ENCODE data around the gene NSUN7. TPM values are rescaled to one million over a fixed set of nuclear protein-coding genes. Genes with fewer than 3 reads are reported as not detected.
A peak's percentile ranks its signal among the peaks of the same experiment; 100 is the strongest.

Gene NSUN7
- total RNA-seq, 1 donor from 2014 or later = 2.0 TPM

GRCh38 chr4:40820101-40820500 is 70.3 kb downstream of the NSUN7 start:
- no peak for ATAC-seq

DNA sequence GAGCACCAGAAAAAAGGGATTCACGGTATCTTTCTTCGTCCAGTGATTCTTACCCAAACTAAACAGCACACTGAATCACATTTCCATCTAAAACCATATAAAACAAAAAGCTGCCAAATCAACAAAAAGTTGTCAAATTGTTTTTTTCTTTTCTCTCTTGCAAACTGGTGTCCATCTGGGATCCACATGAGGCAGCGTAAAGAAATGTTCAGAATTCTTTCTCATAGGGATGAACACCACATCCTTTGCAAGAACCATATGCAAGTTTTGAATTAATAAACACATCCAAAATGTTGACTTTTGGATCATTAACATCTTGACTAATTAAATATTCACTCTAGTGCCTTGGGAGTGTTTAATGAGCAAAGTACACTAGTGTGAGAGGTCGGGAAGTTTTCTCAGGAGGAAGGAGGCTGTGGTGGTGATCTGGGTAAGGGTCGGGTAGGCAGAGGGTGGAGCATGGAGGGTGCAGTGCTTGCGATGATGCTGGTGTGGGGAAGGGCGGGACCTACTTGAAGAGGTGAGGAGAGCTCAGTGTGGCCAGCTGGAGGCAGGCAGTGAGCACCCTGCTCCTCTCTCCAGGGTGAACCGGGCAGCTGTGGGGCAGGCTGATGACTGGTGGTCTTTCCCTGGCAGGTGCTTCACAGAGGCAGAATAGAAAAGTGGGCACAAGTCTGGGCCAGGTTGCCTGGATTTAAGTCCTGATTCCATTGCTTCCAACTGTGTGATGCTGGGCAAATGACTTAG is 72.8 kb downstream of the NSUN7 start:
- peak; percentile 11 for ATAC-seq

DNA sequence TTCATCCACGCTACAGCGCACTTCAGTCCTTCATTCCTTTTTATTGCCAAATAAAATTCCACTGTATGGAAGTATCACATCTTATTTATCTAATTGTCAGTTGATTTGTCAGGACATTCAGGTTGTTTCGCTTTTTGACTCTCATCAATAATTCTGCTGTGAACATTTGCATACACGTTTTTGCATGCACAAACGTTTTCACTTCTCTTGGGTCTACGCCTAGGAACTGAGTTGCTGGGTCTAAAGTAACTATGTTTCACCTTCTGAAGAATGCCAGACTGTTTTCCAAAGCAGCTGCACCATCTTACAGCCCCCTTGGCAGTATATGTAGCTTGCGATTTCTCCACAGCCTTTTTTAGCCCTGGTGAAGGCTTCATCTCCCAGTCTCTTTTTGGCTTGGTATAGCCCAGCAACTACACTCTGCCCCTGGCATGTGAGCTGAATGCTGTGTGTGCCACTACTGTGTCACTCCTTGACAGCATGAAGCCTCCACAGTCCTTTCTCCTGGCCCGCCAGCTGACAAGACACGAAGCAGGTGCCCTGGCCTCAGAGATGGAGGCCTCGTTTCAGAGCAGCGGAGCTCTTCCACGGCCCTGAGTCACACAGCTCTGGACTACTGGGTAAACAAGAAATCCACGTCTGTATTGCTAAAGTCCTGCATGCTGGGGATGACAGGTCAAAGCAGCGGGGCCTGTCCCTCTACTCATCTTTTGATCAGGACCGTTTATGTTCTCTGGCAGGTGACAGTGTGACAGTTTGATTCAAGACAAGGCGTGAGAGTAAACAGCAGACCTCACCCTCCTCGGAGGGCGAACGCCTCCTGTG is 75.5 kb downstream of the NSUN7 start:
- no peak for ATAC-seq

DNA sequence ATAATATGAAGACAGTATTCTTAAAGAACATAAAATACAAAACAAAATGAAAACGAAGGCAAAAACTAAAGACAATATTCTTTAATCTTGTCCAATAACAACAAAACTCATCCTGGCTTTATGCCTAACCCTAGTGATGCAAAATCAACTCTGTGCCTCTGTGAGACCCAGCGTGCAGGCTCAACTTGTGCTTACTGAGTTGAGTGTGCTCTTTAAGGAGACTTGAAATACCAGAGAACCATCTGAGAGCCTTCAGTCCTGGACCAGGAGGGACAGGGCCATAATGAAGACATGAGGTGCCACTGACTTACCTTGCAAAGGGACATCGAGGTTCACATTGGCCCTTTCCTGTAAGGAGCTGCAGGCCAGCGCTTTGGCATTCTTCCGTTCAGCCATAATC is 77.1 kb downstream of the NSUN7 start:
- no peak for ATAC-seq

GRCh38 chr4:40827758-40828157 is 78.0 kb downstream of the NSUN7 start:
- ATAC-seq = no peak

DNA sequence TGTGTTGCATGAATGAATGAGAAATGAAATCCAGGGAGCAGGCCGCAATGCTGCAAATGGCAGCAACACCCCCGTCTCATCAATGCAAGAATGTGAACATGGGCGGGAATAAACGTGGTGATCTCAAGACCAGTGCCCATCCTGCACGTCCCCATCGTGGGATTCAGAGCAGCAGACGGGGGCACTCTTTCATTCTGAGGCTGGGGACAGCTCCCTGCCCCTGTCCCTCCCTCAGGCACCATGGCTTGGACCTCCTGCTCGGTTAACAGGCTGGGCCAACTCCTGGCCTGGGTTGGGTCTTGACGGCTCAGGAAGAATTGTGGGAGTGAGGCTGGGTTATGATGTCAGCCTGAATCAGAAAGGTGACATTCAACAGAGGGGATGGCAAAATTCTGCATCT is 78.9 kb downstream of the NSUN7 start:
- ATAC-seq = no peak

DNA sequence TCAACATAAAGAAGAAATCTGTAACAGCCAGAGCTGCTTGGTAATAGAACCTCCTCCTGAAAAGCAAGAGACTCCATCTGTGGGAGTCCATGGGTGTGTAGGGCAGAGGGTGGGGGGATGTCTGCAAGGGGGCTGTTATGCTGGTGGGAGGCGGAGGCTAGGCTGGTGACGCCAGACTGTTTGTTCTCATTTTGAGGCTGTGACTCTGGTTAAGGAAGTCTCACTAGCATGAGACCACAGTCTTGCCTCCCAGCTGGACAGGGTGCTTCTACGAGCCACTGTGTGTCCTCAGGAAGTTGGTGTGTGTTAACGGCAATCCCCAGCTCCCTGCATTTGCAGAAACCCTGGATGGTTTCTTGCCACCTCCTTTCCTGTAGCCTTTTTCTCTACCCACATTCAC is 79.8 kb downstream of the NSUN7 start:
- no peak for ATAC-seq

DNA sequence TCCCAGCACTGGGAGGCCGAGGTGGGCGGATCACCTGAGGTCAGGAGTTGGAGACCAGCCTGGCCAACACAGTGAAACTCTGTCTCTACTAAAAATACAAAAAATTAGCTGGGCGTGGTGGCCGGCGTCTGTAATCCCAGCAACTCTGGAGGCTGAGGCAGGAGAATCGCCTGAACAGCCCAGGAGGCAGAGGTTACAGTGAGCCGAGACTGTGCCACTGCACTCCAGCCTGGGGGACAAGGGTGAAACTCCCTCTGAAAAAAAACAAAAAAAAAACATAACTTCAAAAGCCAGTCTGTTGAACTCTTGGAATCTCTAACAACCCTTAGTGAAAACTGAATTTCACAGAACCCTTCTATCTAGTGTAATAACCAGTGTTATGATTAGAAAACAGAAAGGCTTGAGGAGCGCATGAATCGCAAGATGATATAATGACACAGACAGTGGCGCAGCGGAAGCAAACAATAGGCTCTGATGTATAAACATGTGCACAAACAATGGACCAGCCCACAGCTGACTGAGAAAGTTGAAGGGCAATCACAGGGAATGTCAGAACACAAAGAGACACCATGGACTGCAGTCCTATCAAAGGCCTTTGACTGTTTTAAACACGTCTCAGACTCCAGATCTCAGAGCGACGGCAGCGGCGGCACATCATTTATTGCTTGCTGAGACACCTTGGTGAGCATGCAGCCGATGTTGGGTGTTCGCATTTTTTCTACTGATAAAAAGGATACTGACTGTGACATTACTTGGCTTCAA is 81.6 kb downstream of the NSUN7 start:
- ATAC-seq = no peak

- no peak for ATAC-seq
These were observed 82.4 kb downstream of the NSUN7 start for GRCh38 chr4:40832175-40832574.

DNA sequence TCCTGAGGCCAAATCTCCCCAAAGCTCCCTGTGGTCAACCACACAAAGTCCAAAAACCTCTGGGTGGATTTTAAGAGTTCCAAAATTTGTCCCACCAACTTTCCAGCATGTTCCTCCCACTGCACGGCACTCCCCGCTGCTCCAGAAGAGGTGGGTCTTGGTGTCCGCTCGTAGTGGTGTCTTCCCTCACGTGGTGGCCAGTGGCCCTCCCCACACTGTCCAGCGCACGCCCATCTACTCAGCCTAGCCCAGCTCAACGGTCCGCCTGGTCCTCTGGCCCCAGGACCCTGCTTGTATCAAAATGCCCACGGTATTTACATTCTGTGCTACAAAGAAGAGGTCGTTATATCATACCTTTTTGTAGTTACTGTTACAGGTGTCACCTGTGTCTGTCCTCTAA is 83.5 kb downstream of the NSUN7 start:
- ATAC-seq = no peak

- no peak for ATAC-seq
These were observed 87.5 kb downstream of the NSUN7 start for GRCh38 chr4:40837094-40837870.

DNA sequence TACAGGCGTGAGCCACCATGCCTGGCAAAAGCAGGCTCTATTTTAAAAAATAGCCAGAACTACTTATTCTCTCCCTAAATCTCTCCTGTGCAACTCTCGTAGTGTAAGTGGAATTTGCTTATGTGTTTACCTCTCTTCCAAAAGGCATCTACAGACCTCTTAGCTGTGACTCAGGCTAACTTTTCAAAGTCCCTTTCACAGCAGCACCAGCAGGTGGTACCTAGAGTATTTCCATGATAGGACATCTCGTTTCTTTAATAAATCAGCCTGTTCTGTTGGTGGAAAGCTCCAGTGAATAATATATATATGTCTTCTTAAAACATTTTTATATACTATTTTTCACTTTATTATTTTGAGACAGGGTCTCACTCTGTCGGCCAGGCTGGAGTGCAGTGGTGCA is 89.0 kb downstream of the NSUN7 start:
- no peak for ATAC-seq

DNA sequence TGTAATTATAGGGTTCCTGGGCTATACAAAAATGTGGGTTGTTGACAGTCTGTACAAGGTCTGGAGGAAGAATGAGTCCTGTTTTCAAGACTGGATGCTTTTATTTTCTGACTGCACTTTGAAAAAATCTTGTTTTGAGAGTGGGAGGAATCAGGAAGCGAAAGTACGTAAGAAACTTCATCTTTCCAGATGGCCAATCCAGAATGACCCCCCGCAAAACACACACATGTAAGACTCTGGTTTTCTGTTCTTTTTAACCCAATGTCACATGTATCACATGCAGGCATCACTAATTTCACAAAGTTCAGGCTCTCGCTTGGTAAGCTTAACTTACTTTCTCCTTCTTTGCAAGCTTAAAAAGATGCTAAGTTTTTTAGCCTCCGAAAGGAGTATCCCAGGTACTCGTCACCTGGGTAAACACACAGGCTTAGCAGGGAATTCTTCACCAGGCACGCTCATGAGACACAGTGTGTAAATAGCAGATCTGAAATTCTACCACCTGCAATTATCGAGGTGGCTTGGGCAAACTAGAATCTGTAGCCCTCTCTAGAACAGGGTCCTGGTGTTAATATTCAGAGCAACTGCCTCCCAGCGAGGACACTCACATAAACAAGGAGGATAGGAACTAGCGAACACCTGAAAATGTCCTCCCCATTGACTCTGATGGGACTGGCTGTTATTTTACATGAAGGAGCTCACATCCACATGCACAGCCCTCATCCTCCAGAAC is 90.7 kb downstream of the NSUN7 start:
- ATAC-seq = no peak

DNA sequence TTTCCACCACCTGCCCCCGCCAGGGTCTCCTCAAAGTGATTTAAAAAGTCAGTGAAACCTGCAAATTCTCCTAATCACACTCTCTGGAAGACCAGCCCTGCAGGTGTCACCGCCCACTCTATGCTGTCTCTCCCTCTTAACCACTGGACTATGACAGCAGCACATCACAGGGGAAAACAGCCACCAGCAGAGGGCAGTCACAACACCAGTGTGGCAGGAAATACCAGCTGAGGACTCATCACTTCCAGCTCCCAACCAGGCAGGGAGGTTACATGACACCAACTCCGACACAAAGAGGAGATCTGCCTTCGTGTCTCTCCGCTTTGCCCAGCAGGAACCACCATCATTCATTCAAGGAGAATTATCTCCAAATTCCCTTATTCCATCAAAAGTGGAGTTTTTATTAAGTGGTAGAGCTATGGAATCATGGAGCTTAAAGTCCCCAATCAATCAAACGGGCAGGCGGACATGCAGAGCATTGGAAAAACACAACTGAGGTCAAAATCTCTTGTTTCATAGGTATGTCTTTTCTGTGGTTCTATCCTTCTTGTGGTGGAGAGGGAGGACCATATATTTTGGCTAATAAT is 91.3 kb downstream of the NSUN7 start:
- peak; percentile 96 for ATAC-seq

DNA sequence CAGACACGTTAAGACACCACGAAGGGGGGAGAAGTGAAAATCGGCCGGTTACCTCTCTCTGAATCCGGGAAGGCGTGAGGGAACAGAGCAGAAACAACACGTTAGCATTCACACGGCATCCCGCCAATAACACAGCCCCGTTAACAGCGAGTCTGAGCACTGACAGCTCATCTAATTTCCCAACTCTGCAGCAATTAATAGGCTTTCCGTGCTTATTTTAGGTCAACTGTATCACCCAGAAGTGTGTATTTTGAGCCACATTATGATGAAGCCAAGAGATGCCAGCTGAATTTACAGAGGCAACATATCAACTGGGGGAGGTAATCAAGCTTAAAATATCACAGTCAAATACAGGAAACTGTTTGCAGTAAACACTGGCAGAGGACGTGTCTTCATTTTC is 92.6 kb downstream of the NSUN7 start:
- no peak for ATAC-seq

DNA sequence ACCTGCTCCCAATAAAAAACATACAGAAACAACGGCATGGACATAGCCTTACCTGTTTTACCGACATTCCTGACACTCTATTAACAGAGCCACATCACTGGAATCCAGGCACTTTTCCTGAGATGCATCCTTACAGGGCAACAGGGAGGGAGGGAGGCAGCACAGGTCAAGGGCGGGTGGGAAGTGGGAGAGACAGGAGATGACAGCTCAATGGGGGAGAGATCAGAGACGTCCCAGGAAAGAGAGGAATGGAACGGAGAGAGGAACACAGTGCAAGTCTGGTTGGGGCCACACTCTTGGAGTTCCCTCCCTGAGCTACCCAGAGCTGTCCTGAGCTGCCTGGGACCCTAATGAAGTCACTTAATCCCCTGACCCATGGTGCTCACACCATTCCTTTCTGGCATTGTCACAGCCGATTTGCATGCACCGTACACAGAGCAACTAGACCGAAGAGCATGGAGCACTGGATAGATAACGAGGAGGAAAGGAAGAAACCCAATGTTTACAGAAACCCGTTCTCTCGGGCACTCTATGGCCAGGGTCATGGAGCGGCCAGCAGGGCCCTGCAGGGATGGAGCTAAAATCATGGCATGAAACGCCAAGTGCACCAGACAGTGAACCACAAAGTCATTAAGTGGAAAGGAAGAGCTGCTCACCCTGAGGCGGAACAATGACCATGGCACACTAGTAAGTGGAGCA is 93.1 kb downstream of the NSUN7 start:
- no peak for ATAC-seq

DNA sequence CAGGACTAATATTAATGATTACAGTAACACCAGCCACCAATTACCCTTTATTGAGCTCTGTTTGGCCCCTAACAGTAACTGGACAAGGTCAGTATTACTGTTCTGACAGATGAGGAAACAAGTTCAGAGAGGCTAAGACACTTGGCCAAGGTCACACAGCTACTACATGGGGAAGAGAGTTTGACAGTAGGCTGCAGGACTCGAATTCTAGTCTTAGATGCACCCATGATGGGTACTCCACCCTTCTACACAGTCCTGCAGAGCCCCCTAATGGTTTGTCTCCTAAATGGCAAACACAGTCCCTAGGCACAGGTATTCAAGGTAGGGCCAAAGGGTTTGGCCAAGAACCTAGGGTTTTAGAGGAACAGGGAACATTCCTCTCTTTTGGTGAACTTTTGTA is 93.9 kb downstream of the NSUN7 start:
- peak; percentile 56 for ATAC-seq

DNA sequence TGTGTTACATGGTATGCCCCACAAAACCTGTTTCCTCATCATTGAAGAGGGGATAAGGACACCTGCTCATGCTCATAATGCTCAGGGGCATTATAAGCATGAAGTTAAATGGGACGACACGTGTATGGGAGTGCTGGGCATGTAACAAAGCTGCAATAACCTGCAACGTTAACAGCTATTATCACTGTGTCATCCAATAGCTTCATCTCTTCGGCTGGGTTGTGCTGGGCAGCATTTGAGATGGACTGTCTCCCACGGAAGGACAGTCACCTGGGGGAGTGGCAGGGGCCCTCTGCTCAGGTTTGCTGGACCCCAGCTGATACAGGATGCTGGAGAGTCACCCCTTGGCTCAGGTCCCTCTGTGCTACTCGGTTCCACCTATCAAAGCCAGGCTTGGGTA is 94.5 kb downstream of the NSUN7 start:
- ATAC-seq = no peak

DNA sequence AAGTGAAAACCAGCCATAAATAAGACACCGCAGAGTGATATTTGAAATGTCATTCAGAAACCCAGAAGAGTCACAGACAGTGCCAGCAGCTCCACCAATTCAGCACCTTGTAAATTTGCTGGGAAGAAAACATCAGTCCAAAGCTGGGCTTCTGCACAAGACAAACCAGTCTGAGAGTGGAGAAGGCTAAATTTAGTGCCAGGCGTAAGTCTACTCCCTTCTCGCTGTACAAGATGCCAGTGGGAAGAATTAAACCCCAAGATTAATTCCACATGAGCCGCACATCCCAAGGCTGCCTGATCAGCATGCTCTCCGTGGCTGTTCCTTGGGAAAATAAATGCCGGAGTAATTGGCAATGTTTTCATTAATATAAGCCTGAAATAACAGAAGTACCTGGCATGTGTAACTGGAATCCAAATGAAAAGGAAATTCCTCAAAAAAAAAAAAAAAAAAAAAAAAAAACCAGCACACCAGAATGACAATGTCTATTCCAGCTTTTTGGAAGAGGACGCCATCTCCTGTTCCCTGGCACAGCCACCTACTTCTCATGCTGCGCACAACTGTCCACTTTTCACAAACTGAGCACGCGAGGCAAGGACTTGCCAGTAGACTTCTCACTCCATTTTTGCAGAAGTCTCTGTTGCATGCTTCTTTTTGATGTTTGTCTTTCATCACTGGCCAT is 95.5 kb downstream of the NSUN7 start:
- ATAC-seq = no peak

DNA sequence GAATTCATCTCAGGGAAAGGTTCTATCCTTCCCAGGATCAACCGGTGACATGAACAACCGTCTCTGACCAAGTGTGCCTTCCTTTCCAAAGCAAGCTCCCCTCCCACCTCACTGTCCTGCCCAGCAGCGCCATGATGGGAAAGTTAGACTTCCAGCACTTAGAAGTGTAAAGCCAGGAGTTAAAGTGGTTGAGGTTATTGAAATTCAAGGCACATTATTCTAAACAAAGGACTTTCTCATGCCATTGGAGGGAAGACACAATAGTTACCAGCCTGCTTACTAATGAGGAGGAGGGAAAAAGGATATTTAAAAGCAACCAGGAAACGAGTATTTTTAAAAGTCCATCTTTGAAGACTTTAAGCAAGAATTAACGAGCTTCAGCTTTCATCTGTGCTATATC is 96.8 kb downstream of the NSUN7 start:
- ATAC-seq = no peak

All from esophagus mucosa (tissue), 1 donor.